ENCODE data around the gene SFXN4. TPM values are rescaled to one million over a fixed set of nuclear protein-coding genes. Genes with fewer than 3 reads are reported as not detected.
A peak's percentile ranks its signal among the peaks of the same experiment; 100 is the strongest.

The SFXN4 gene
- total RNA-seq, 1 donor from 2014 or later: 16.7 TPM

- no peak for TF ChIP-seq EZH2 (IDR thresholded peaks at IDR 0.05; ENCODE audit: insufficient read depth, low read length)
- TF ChIP-seq, protein P1, sequence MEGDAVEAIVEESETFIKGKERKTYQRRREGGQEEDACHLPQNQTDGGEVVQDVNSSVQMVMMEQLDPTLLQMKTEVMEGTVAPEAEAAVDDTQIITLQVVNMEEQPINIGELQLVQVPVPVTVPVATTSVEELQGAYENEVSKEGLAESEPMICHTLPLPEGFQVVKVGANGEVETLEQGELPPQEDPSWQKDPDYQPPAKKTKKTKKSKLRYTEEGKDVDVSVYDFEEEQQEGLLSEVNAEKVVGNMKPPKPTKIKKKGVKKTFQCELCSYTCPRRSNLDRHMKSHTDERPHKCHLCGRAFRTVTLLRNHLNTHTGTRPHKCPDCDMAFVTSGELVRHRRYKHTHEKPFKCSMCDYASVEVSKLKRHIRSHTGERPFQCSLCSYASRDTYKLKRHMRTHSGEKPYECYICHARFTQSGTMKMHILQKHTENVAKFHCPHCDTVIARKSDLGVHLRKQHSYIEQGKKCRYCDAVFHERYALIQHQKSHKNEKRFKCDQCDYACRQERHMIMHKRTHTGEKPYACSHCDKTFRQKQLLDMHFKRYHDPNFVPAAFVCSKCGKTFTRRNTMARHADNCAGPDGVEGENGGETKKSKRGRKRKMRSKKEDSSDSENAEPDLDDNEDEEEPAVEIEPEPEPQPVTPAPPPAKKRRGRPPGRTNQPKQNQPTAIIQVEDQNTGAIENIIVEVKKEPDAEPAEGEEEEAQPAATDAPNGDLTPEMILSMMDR (IDR thresholded peaks at IDR 0.05; ENCODE audit: insufficient read depth, low read depth, low read length): no peak
- peak overlapping the region; percentile 13 for H3K4me2 ChIP-seq (ENCODE audit: low read length)
- no peak overlapping the region for H2AFZ ChIP-seq (ENCODE audit: low read depth, low read length)
- H3K4me1 Mint-ChIP-seq (ENCODE audit: low read depth, unreplicated experiment): peaks cover 13% of the 10 kb centered on the region
- peak overlapping the region; percentile 88 for H3K27ac Mint-ChIP-seq (ENCODE audit: unreplicated experiment)
- peaks cover under 1% of the 10 kb centered on the region for H3K79me2 ChIP-seq (ENCODE audit: insufficient read depth, low read length)
- no peaks in the 10 kb centered on the region for H3K9me3 Mint-ChIP-seq (ENCODE audit: unreplicated experiment)
- H3K36me3 ChIP-seq (ENCODE audit: insufficient read depth, low read length): no peaks in the 10 kb centered on the region
- H3K9ac ChIP-seq (ENCODE audit: low read length): no peak overlapping the region
- H3K4me3 ChIP-seq (ENCODE audit: insufficient read depth, low read depth, low read length): no peak overlapping the region
- FAIRE-seq (no peak), DNase-seq (ENCODE audit: low read depth) (peak; percentile 78)
- H3K9me3 ChIP-seq (ENCODE audit: insufficient read depth, low read depth, low read length): no peaks in the 10 kb centered on the region
- H3K27me3 Mint-ChIP-seq (ENCODE audit: low read depth, unreplicated experiment): peaks cover 4% of the 10 kb centered on the region
- H3K27me3 ChIP-seq (ENCODE audit: insufficient read depth, low read length): peaks cover 4% of the 10 kb centered on the region
- H3K4me1 ChIP-seq (ENCODE audit: insufficient read depth, low read length): peaks cover 19% of the 10 kb centered on the region
- no peaks in the 10 kb centered on the region for H3K36me3 Mint-ChIP-seq (ENCODE audit: low read depth, unreplicated experiment)
- no peaks in the 10 kb centered on the region for H4K20me1 ChIP-seq (ENCODE audit: insufficient read depth, low read length)
- no peak overlapping the region for H3K27ac ChIP-seq (ENCODE audit: low read depth, low read length)
- no peak overlapping the region for H3K4me3 Mint-ChIP-seq (ENCODE audit: unreplicated experiment)
These were observed 37.5 kb upstream of the SFXN4 start for GRCh38 chr10:119203006-119203405.

GRCh38 chr10:119201233-119201632 is 35.7 kb upstream of the SFXN4 start:
- no peak for TF ChIP-seq EZH2 (IDR thresholded peaks at IDR 0.05; ENCODE audit: insufficient read depth, low read length)
- TF ChIP-seq, protein P1 (IDR thresholded peaks at IDR 0.05; ENCODE audit: insufficient read depth, low read depth, low read length): no peak
- DNase-seq (ENCODE audit: low read depth): no peak
- H3K4me1 Mint-ChIP-seq (ENCODE audit: low read depth, unreplicated experiment): peaks cover 13% of the 10 kb centered on the region
- no peaks in the 10 kb centered on the region for H3K9me3 Mint-ChIP-seq (ENCODE audit: unreplicated experiment)
- Histone ChIP-seq H3K36me3 (ENCODE audit: insufficient read depth, low read length) (no peaks in the 10 kb centered on the region), H3K79me2 (ENCODE audit: insufficient read depth, low read length) (no peaks in the 10 kb centered on the region), H3K27ac (ENCODE audit: low read depth, low read length) (no peak overlapping the region), H3K4me3 (ENCODE audit: insufficient read depth, low read depth, low read length) (no peak overlapping the region), H2AFZ (ENCODE audit: low read depth, low read length) (no peak overlapping the region), H3K4me1 (ENCODE audit: insufficient read depth, low read length) (peaks cover 21% of the 10 kb centered on the region), H4K20me1 (ENCODE audit: insufficient read depth, low read length) (no peaks in the 10 kb centered on the region), H3K4me2 (ENCODE audit: low read length) (no peak overlapping the region), H3K9ac (ENCODE audit: low read length) (no peak overlapping the region), H3K9me3 (ENCODE audit: insufficient read depth, low read depth, low read length) (no peaks in the 10 kb centered on the region), H3K27me3 (ENCODE audit: insufficient read depth, low read length) (peaks cover 4% of the 10 kb centered on the region)
- FAIRE-seq: no peak
- H3K4me3 Mint-ChIP-seq (ENCODE audit: unreplicated experiment): no peak overlapping the region
- H3K27me3 Mint-ChIP-seq (ENCODE audit: low read depth, unreplicated experiment): peaks cover 6% of the 10 kb centered on the region
- no peaks in the 10 kb centered on the region for H3K36me3 Mint-ChIP-seq (ENCODE audit: low read depth, unreplicated experiment)
- no peak overlapping the region for H3K27ac Mint-ChIP-seq (ENCODE audit: unreplicated experiment)

- no peak overlapping the region for H3K27ac Mint-ChIP-seq (ENCODE audit: unreplicated experiment)
- no peaks in the 10 kb centered on the region for H3K9me3 ChIP-seq (ENCODE audit: insufficient read depth, low read depth, low read length)
- DNase-seq (ENCODE audit: low read depth) (peak; percentile 71), FAIRE-seq (peak; percentile 49)
- no peak overlapping the region for H3K27ac ChIP-seq (ENCODE audit: low read depth, low read length)
- H3K27me3 Mint-ChIP-seq (ENCODE audit: low read depth, unreplicated experiment): peaks cover 17% of the 10 kb centered on the region
- no peaks in the 10 kb centered on the region for H4K20me1 ChIP-seq (ENCODE audit: insufficient read depth, low read length)
- H2AFZ ChIP-seq (ENCODE audit: low read depth, low read length): peak overlapping the region; percentile 62
- TF ChIP-seq, protein P1 (IDR thresholded peaks at IDR 0.05; ENCODE audit: insufficient read depth, low read depth, low read length): peak; percentile 86
- no peak for TF ChIP-seq EZH2 (IDR thresholded peaks at IDR 0.05; ENCODE audit: insufficient read depth, low read length)
- H3K79me2 ChIP-seq (ENCODE audit: insufficient read depth, low read length): no peaks in the 10 kb centered on the region
- peaks cover 13% of the 10 kb centered on the region for H3K4me1 Mint-ChIP-seq (ENCODE audit: low read depth, unreplicated experiment)
- H3K9ac ChIP-seq (ENCODE audit: low read length): no peak overlapping the region
- H3K36me3 ChIP-seq (ENCODE audit: insufficient read depth, low read length): no peaks in the 10 kb centered on the region
- H3K4me2 ChIP-seq (ENCODE audit: low read length): peak overlapping the region; percentile 64
- no peaks in the 10 kb centered on the region for H3K36me3 Mint-ChIP-seq (ENCODE audit: low read depth, unreplicated experiment)
- H3K27me3 ChIP-seq (ENCODE audit: insufficient read depth, low read length): peaks cover 4% of the 10 kb centered on the region
- H3K4me3 Mint-ChIP-seq (ENCODE audit: unreplicated experiment): peak overlapping the region; percentile 24
- peaks cover 17% of the 10 kb centered on the region for H3K4me1 ChIP-seq (ENCODE audit: insufficient read depth, low read length)
- no peaks in the 10 kb centered on the region for H3K9me3 Mint-ChIP-seq (ENCODE audit: unreplicated experiment)
- H3K4me3 ChIP-seq (ENCODE audit: insufficient read depth, low read depth, low read length): no peak overlapping the region
These were observed 33.9 kb upstream of the SFXN4 start for GRCh38 chr10:119199231-119199992.
